HG02970 (cell line): ENCODE data around the gene NOB1.

ENCODE experiments used
- ATAC-seq: cut with Tn5 transposase; IDR thresholded peaks from one replicate; pipeline ENCODE4 v1.9.1; 2021; ENCODE audit warnings: mild to moderate bottlenecking, moderate library complexity, moderate number of reproducible peaks; ENCODE audit not compliant: unreplicated experiment, low FRiP score

NOB1 gene

GRCh38 chr16:69724414-69724873, 30.3 kb downstream of the NOB1 start:
- ATAC-seq: no peak

- no peak for ATAC-seq
These were observed 33.2 kb downstream of the NOB1 start for GRCh38 chr16:69721441-69721957.

GRCh38 chr16:69720822-69721430, 33.8 kb downstream of the NOB1 start:
- no peak for ATAC-seq

DNA sequence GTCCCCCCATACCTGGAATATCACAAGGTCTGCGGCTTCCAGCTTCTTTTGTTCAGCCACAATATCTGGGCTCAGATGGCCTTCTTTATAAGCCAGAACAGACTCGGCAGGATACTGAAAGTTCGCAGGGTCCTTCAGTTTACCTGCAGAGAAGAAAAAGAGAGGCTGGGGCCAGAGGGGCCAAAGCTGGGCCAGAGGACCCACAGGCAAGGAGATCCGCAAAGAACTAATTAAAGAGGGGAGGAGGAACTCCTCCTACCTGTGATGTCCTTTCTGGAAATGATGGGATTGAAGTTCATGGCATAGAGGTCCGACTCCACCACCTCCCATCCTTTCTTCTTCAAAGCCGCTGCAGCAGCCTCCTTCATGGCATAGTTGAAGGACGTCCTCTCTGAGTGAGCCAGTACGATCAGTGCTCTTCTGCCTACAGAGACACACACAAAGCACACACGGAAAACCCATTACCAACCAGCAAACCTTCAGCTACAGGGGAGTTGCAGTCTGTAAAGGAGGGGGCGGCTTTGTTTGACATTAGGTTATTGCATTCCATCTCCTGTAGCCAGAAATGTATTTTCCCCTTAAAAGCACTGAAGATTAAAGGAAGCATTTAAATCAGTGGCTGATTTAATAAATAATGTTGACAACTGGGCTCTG, 36.5 kb downstream of the NOB1 start:
- no peak for ATAC-seq

DNA sequence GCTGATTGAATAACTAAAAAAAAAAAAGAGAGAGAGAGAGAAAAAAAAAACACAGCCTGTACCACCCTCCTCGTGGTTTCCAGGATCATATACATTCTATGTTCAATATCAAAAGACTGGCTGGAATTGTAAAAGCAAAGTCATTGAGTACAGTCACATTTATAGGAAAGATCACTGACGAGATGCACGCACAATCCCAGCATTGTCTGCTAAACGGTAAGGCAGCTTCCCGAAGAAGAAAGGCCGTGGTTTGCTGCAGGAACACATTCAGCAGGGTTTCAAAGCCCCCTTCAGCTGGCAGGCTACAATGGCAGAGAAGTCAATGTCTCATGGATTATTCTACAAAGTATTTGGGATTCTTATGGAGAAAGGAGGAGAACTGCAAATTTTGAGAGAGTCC, 37.7 kb downstream of the NOB1 start:
- ATAC-seq: no peak

DNA sequence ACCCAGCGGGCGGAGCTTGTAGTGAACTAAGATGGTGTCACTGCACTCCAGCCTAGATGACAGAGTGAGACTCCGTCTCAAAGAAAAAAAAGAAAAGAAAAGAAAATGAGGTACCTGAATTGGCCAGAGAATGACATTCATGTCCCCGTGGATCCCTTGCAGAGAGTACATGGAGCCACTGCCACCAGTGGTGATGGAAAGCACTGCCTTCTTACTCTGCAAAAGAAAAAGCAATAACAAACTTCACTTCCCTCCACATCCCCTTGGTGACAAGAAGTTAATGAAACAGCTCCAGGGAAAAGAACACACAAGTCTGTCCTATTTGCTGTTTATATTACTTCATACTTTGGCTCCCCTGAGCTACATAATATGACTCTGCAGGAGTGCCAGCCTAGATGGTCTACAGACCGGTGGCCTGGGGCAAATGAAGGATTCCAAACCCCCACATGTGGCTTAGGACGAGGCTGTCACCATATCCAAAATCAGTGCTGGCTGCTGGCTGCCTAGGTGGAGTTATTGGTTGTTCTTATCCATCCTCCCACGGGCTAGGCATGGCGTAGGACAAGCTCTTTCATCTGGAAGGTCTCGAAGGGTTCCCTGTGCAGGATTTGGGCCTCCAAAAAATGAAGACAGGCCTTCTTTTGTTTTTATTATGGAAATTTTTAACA, 41.7 kb downstream of the NOB1 start:
- no peak for ATAC-seq

- no peak for ATAC-seq
These were observed 42.4 kb downstream of the NOB1 start for GRCh38 chr16:69712277-69712676.

GRCh38 chr16:69711115-69711740, 43.5 kb downstream of the NOB1 start:
- ATAC-seq: no peak

DNA sequence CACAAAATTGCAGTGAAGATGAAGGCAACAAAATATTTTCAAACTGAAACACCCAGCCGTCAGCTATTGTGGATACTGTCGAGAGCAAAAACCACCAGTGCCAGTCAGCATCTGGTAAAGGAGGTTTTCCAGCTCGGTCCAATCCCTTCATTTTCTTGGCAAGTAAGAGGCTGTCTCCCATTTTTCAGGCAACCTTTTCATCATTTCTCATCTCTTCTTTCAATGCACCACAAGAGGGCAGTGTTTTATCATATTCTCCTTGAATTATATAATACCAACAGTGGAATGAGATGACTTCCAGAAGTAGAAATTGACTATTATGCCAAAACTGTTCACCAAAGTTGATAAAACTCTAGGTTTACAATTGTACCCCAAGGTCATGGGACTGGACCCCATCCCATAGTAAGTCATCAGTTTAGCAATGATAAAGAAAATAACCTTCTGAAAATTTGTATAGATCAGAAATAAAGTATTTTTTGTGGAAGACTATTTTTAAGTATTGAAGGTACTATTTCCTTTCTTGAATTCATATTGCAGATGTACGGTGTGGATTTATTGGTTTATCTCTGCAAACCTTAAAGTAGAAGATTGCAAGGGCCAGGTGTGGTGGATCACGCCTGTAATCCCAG, 45.2 kb downstream of the NOB1 start:
- ATAC-seq: no peak

GRCh38 chr16:69707920-69708683, 46.6 kb downstream of the NOB1 start:
- ATAC-seq: no peak

GRCh38 chr16:69706975-69707340, 47.8 kb downstream of the NOB1 start:
- no peak for ATAC-seq

GRCh38 chr16:69706256-69706974, 48.3 kb downstream of the NOB1 start:
- ATAC-seq: no peak

DNA sequence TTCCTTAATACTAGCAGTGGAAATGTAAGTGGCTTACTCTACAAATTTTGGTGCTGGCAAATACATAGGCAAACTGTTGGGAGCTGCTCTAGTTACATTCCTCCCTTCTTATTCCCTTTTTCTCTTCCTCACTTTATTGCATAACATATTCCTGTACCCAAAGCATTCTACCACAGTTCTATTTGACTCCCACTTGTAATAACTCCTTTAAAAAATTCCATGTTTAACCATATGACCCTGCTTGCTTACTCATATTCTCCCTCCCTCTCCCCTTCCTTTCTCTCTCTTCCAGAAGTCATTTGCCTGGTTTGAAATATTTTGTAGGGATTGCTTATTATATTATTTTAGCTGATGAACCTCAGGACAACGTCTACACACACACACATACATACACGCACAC, 51.1 kb downstream of the NOB1 start:
- no peak for ATAC-seq

DNA sequence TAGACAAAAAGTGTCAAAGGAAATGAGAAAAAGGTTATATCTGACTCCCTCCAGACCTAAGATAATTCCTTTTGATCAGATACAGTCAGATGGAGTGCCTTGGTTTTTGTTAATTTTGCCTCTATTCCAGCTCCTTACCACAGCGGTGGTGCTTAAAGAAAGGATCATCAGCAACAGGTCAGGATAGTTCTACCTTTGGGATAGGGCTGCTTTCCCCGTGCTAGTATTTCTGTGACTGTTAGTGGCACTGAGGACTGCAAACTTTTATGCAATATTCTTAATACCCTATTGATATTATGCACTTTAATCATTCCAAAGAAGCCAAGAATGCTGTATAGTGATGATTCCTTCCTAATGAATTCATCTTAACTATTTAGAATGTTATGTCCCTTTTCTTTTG, 52.9 kb downstream of the NOB1 start:
- no peak for ATAC-seq

GRCh38 chr16:69701452-69701851, 53.3 kb downstream of the NOB1 start:
- no peak for ATAC-seq

- no peak for ATAC-seq
These were observed 54.8 kb downstream of the NOB1 start for GRCh38 chr16:69699915-69700314.

DNA sequence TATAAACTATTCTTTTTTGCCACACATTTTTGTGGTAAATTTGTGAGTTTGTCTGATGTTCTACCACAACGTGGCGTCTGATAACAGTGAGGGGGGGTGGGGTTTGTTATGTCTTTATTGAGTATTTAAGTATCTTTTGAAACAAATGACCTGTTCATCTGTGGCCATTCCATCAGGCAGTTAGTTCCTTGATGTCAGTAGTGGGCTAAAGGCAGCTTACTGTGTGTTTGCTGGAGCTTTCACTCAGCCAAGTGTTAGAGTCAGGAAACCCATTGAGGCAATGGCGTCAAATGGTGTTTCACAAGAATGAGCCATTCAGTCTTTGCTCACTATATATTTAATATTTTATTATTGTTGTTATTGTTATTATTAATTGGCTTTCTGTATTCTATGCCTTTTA, 56.3 kb downstream of the NOB1 start:
- ATAC-seq: no peak

GRCh38 chr16:69693916-69694315, 60.8 kb downstream of the NOB1 start:
- ATAC-seq: no peak
